Mesothelial cell of epicardium (in vitro differentiated cells): ENCODE measurements around the gene CCDC158. TPM values are rescaled to one million over a fixed set of nuclear protein-coding genes. Genes with fewer than 3 reads are reported as not detected.

Source experiments
- DNase-seq, 2 experiments: peaks; one replicate each; pipeline ENCODE4 v3.0.0; 2021; ENCODE audit warnings: low spot score in 2 of 2; ENCODE audit not compliant: unreplicated experiment in 2 of 2
- H3K27ac Mint-ChIP-seq: 2 replicates; pipeline ENCODE4 v1.8.0; 2021; ENCODE audit warnings: mixed read lengths
- H3K27me3 Mint-ChIP-seq: 2 replicates; pipeline ENCODE4 v1.8.0; 2021; ENCODE audit warnings: low read depth, mixed read lengths
- H3K36me3 Mint-ChIP-seq: 2 replicates; pipeline ENCODE4 v1.8.0; 2021; ENCODE audit warnings: mixed read lengths
- H3K4me1 Mint-ChIP-seq: 2 replicates; pipeline ENCODE4 v1.8.0; 2021; ENCODE audit warnings: mixed read lengths
- H3K4me3 Mint-ChIP-seq: 2 replicates; pipeline ENCODE4 v1.8.0; 2021; ENCODE audit warnings: mild to moderate bottlenecking, moderate library complexity, mixed read lengths
- H3K9me3 Mint-ChIP-seq: 2 replicates; pipeline ENCODE4 v1.8.0; 2021; ENCODE audit warnings: mixed read lengths
- total RNA-seq: library from RNA; stranded (reverse); gene quantifications from 3 replicates; pipeline ENCODE4 v1.2.1, GENCODE V29; 2021
- TF ChIP-seq, protein P1 (sequence below): fragments of 200-600 bp; sonication (generic); IDR thresholded peaks from one replicate; pipeline ENCODE4 v1.5.0; 2021; ENCODE audit warnings: antibody characterized with exemption; ENCODE audit not compliant: unreplicated experiment

Gene CCDC158
- total RNA-seq, 1 donor from 2014 or later = not detected

DNA sequence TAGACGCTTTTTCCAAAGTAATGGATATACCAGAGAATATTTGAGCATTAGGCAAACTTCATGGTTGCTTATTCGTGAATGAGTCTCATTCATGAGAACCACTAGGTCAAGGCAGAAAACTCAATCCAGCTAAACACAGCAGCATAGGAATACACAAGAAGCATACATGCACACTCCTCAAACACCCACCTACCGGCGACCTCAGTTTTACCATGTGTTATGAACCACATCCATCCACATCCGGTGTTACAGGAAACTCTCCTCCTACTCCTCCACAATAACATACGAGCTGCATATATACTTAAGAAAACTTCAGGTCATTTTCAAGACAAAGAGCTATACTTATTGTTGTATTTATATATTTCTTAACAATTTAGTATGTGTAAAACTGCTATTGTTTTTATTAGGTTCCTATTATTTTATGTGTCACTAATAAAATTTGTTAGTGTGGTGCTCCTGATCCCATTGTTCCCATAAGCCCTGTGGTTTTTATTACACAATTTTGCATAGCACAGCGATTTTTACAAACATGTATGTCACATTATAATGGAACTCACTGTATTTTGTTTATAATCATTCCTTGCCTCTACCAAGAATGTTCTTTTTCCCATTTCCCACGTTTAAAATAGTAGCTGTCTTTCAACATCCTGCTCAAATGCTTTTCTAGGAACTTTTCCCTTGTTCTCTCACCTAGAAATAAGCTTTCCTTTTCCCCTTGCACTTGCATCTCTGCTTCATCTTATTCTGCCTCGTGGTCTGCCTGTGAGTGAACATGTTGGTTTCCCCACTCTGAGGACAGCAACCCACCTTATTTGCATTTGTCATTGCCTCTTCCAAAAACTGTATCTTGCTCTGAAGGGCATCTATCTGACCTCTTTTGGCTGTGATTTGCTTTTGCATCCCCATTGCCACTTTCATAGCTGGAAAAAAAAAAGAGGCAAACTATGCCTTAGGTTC, 66.1 kb downstream of the CCDC158 start:
- DNase-seq = no peak
- H3K36me3 Mint-ChIP-seq = peaks cover 3% of the 10 kb centered on the region
- peaks cover 23% of the 10 kb centered on the region for H3K9me3 Mint-ChIP-seq
- peaks cover 1% of the 10 kb centered on the region for H3K27me3 Mint-ChIP-seq
- H3K4me3 Mint-ChIP-seq = no peak overlapping the region
- no peaks in the 10 kb centered on the region for H3K4me1 Mint-ChIP-seq
- TF ChIP-seq, protein P1, sequence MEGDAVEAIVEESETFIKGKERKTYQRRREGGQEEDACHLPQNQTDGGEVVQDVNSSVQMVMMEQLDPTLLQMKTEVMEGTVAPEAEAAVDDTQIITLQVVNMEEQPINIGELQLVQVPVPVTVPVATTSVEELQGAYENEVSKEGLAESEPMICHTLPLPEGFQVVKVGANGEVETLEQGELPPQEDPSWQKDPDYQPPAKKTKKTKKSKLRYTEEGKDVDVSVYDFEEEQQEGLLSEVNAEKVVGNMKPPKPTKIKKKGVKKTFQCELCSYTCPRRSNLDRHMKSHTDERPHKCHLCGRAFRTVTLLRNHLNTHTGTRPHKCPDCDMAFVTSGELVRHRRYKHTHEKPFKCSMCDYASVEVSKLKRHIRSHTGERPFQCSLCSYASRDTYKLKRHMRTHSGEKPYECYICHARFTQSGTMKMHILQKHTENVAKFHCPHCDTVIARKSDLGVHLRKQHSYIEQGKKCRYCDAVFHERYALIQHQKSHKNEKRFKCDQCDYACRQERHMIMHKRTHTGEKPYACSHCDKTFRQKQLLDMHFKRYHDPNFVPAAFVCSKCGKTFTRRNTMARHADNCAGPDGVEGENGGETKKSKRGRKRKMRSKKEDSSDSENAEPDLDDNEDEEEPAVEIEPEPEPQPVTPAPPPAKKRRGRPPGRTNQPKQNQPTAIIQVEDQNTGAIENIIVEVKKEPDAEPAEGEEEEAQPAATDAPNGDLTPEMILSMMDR = no peak
- no peak overlapping the region for H3K27ac Mint-ChIP-seq

DNA sequence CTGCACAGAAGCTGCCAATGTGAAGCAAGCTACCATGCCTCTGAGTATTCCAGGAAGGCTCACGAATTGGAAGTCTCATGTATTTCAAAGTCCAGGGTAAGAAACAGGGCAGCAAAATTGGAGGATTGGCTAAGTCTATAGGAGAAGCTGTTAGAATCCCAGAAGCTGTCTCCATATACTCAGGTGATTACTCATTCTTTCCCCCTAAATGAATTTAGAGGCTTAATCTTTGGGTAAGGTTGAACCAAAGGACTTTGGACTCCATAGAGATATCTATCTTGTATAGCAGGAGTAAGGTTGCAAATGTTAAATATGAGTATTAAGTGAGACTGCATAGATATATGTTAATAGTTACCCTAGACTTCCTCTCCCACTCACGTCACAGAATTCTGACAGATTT, 78.1 kb downstream of the CCDC158 start:
- Mint-ChIP-seq H3K9me3 (peaks cover 17% of the 10 kb centered on the region), H3K27ac (no peak overlapping the region), H3K4me1 (peaks cover 2% of the 10 kb centered on the region), H3K36me3 (no peaks in the 10 kb centered on the region), H3K4me3 (no peak overlapping the region), H3K27me3 (peaks cover 5% of the 10 kb centered on the region)
- no peak for DNase-seq
- TF ChIP-seq, protein P1 = no peak

DNA sequence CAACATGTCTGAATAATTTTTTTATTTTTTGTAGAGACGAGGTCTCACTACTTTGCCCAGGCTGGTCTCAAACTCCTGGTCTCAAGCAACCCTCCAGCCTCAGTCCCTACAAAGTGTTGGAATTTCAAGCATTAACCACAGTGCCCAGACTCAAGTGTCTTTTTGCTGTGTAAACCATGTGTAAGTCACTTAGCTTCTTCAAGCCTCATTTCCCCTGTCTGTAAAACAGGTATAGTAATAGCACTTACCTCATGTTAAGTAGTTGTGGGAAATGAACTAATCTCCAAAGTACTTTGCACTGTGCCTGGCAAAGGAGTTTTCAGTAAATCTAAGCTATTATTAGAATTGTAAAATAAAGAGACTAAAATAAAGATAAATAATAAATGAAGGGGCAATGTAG, 78.8 kb downstream of the CCDC158 start:
- Mint-ChIP-seq H3K4me3 (no peak overlapping the region), H3K27me3 (peaks cover 5% of the 10 kb centered on the region), H3K4me1 (peaks cover 2% of the 10 kb centered on the region), H3K36me3 (no peaks in the 10 kb centered on the region), H3K27ac (no peak overlapping the region), H3K9me3 (peaks cover 14% of the 10 kb centered on the region)
- no peak for DNase-seq
- TF ChIP-seq, protein P1 = no peak

DNA sequence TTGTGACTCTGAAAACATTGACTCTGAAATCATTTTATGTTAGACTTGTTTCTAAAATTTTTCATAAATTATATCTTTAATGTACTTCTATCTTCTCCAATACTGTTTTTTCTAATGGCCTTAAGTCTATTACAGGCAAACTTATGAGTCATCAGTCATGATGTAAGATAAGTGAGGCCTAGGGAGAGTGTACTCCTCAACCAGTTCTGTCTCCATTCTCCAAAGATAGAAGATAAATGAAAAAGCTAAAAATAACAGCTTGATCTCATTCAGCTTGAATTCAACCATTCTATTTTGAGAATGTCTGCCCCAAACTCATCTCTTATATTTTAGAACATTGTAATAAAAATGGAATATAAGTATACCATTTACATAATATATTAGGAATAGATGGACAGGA, 79.9 kb downstream of the CCDC158 start:
- TF ChIP-seq, protein P1 = no peak
- Mint-ChIP-seq H3K9me3 (peaks cover 6% of the 10 kb centered on the region), H3K36me3 (no peaks in the 10 kb centered on the region), H3K4me3 (no peak overlapping the region), H3K27ac (no peak overlapping the region), H3K27me3 (peaks cover 5% of the 10 kb centered on the region), H3K4me1 (peaks cover 2% of the 10 kb centered on the region)
- no peak for DNase-seq

DNA sequence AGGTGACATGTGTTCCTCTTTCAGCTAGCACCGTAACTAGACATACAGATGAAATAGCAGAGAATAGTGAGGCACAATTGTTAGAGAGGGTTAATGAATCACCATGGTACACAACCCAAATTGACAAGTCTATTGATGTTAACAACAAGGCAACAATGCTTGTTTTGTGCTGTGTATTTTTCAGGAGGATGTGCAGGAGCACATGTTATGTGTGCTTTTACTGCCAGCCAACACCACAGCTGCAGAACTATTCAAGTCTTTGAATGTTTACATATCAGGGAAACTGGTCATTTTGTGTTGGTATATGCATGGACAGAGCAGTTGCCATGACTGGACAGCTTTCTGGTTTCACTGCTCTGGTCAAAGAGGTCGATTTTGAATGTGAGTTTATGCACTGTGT, 81.6 kb downstream of the CCDC158 start:
- DNase-seq = no peak
- peaks cover 9% of the 10 kb centered on the region for H3K27me3 Mint-ChIP-seq
- TF ChIP-seq, protein P1 = no peak
- no peak overlapping the region for H3K4me3 Mint-ChIP-seq
- H3K9me3 Mint-ChIP-seq = no peaks in the 10 kb centered on the region
- H3K27ac Mint-ChIP-seq = no peak overlapping the region
- H3K36me3 Mint-ChIP-seq = no peaks in the 10 kb centered on the region
- peaks cover 2% of the 10 kb centered on the region for H3K4me1 Mint-ChIP-seq
